Loucy (cell line): ENCODE results near the gene HMCES.
"Not testable (repeated sequence)": the region's sequence is repeated elsewhere in the genome, so short reads cannot be mapped to it uniquely, and the experiment has no call there.

Source experiments
- CTCF ChIP-seq: fragments of 200-600 bp; sonication (generic); conservative IDR thresholded peaks from 2 replicates; pipeline ENCODE4 v1.5.1; 2014; ENCODE audit warnings: mild to moderate bottlenecking, antibody characterized with exemption, low read length
- EZH2phosphoT487 ChIP-seq: fragments of 200-600 bp; IDR thresholded peaks from 2 replicates; pipeline ENCODE4 v1.6.1; 2018; ENCODE audit warnings: antibody characterized with exemption, mild to moderate bottlenecking, moderate library complexity, borderline replicate concordance

GRCh38 chr3:129349169-129349568 lies 70.5 kb downstream of the HMCES start:
- not testable (repeated sequence) for TF ChIP-seq CTCF, EZH2phosphoT487
